Renal cortical epithelial cell (primary cell): ENCODE results near the gene NT5DC1. TPM values are rescaled to one million over a fixed set of nuclear protein-coding genes. Genes with fewer than 3 reads are reported as not detected.

Source experiments
- DNase-seq: peaks from one replicate; pipeline ENCODE4 v3.0.0-alpha.2; 2011; ENCODE audit warnings: low read depth
- total RNA-seq: library from RNA; depleted of rRNA; stranded (reverse); fragments of >200 nt; gene quantifications from 2 replicates; pipeline ENCODE4 v1.2.3, GENCODE V29; 2014

Gene NT5DC1
- total RNA-seq, 1 donor from 2014 or later = 12.3 TPM

GRCh38 chr6:116239856-116240255 lies 139.2 kb downstream of the NT5DC1 start:
- DNase-seq = no peak

DNA sequence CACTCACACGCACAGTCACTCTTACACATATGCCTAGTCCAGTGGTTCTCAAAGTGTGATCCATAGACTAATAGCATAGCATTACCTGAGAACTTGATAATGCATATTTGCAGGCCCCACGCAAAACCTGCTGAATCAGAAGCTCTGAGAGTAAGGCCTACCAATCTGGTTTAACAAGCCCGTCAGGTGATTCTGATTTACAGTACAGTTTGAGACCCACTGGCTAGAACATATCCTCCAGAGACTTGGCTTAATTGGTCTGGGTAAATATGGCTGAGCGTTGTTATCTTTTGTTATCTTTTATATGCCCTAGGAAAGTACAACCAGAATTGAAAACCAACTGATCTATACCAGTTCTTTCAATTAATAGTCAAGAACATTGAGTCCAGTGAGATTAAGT lies 143.6 kb downstream of the NT5DC1 start:
- no peak for DNase-seq

DNA sequence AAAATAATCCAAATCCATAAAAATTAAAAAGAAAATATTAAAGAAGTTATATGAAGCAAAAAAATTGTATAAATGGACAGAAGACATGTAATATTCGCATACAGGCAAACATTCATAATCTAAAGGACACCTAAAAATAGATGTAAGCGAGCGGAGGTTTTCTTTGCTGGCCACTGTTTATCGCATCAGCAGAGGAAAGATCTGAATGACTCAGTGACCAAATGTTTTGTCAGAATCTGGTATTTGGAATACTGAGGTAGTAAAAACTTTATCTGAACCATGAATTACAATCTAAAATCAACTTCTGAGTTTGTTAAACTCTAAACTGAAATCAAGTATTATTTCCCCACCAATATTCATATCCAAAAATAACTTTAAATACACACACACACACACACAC lies 145.4 kb downstream of the NT5DC1 start:
- DNase-seq = no peak

DNA sequence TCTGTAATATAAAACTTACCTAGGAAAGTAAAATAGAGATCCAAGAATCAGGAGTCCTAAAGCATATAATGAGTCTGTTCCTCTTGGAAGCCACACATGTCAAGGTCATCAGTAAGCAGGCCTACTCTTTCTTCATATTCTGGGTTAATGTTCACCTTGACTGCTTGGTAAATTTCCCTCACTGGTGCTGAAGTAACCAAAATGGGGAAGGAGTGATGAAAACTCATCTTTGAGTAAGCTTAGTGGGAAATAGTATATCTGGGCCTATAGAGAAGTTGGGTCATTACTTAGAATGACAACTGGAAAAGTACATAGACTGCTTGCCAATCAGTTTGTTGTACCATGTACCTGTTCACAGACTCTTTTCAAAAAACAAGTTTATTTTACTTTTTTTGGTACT lies 146.6 kb downstream of the NT5DC1 start:
- peak; percentile 70 for DNase-seq

GRCh38 chr6:116248577-116248976 lies 147.9 kb downstream of the NT5DC1 start:
- DNase-seq = no peak

- DNase-seq = peak; percentile 26
Measured at GRCh38 chr6:116251568-116252384, 151.1 kb downstream of the NT5DC1 start.

DNA sequence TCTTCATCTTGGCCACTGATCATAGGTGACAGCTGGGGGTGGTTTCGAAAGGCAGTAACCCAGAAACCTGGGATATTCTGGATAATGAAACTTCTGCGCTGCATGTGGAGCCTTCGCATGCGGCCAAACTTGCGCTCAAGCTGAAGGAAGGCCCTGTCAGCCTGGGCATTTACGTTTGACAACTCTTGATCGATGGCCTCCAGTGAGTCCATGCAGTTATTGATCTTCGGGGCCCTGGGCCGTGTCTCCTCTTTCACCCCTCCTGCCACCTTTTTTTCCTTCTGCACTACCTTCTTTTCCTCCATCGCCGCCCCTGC lies 152.5 kb downstream of the NT5DC1 start:
- no peak for DNase-seq

- peak; percentile 94 for DNase-seq
Measured at GRCh38 chr6:116253505-116254296, 153.0 kb downstream of the NT5DC1 start, which contains the start of gene TSPYL4. Gene TSPYL4 (minus strand): TSS chr6:116254075. CDS start chr6:116254008, 67 bp downstream.

- no peak for DNase-seq
Measured at GRCh38 chr6:116254297-116255056, 153.8 kb downstream of the NT5DC1 start.

DNA sequence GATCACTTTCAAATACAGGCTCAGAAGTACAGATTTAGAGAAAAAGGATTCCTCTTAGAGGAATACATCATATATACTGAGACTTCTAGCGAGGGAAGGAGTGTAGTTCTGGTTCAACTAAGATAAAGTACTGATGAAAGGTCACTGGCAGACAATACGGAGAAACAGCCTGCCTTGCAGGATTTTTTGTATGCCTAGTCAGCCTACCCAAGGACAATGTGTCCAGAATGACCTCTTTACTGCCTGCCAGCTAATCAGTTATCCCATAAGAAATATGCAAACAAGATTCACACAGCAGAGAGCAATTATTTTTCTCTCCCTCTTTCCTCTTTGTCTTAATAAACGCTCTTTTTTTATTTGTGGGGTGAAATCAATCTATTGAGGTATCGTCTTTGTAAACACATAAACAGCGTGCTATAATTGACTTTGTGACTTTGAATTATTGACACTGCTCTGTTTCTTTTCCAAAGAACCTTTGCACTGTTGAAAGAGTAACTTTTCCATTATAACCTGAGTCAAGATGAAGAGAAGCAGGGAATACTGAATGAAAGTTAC lies 154.7 kb downstream of the NT5DC1 start:
- DNase-seq = no peak

GRCh38 chr6:116256694-116257093 lies 156.0 kb downstream of the NT5DC1 start:
- no peak for DNase-seq

GRCh38 chr6:116258520-116258919 lies 157.9 kb downstream of the NT5DC1 start:
- no peak for DNase-seq

- no peak for DNase-seq
Measured at GRCh38 chr6:116263353-116263752, 162.7 kb downstream of the NT5DC1 start.

DNA sequence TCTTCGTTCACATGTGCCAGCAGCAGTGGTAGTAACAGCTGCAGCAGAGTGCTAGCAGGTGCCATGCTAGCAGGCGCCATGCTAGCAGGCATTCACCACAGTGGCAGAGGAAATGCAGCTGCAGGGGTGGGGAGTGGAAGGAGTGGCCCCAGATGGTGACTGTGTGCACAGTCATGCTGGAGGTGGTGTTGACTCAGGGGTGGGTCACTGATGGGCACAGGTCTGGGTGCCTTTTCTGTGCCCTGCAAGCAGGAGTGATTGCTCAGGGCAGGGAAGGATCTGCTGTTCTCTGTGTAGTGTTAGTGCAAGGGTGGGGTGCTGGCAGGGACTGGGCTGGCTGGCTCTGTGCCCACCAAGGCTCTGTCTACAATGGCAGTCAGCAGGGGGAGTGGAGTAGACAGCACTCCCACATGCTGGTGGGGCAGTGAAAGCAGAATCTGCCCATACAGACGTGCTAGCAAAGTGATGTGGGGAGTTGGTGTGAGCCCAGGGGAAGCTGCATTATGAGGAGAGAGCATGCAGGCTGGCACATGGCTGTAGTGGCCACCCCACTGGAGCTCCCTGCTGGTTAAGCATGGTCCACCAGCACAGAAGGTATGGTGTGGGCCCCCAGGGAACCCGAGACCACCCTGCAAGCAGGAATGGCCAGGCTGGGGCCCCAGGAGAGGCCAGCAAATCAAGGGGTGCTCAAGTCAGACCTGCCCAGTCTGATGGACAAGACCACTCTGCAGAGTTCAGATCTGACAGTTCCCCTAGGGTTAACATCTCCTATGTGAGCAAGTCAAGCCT lies 164.6 kb downstream of the NT5DC1 start:
- peak; percentile 46 for DNase-seq

DNA sequence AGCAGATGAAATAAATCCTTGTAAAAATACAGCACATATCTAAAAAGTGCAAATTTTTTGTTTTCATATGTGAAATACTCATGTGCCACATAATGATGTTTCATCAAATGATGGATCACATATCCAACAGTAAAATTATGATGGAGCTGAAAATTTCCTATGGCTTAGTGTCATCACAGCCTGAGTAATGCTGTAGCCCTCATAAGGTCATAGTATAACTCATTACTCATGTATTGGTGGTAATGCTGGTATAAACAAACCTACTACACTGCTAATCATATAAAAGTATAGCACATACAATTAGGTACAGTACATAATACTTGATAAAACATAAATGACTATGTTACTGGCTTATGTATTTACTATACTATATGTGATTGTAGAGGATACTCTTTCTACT lies 166.2 kb downstream of the NT5DC1 start:
- no peak for DNase-seq

GRCh38 chr6:116267836-116268588 lies 167.4 kb downstream of the NT5DC1 start:
- no peak for DNase-seq

GRCh38 chr6:116268589-116269293 lies 168.1 kb downstream of the NT5DC1 start:
- peak; percentile 74 for DNase-seq

DNA sequence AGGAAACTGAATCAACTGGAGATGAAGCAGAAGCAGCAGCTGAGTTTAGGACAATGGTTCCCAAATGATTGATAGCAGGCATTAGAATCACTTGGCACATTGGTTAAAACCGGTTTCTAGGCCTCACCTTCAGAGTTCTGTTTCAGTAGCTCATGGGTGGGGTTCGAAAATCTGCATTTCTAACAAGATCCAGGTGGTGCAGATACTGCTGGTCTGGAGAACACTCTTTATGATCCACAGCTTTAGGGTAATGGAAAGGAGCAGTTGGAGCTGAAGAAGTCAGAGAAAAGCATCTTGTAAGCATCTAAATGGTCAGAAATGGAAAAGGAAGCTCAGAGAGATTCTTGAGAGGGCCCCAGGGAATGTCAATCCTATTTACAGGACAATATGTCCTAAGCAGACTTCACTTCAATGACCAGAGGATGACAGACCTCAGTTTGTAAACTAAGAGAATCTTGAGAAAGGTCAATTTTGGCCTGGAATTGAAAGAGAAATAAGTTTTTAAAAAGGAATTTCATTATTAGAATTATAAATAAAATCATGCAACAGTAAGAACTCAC lies 170.6 kb downstream of the NT5DC1 start:
- no peak for DNase-seq

GRCh38 chr6:116277124-116277523 lies 176.5 kb downstream of the NT5DC1 start:
- no peak for DNase-seq

GRCh38 chr6:116278481-116278829 lies 177.8 kb downstream of the NT5DC1 start:
- DNase-seq = no peak
